Measurements from ENCODE around the gene EIF2B2. TPM values are rescaled to one million over a fixed set of nuclear protein-coding genes. Genes with fewer than 3 reads are reported as not detected.

The EIF2B2 gene
- total and polyA plus RNA-seq, 2 of the 13 experiments (the other 11 are each of a cell fraction or from before 2014, with no cell fraction given) = 54.4 to 78.6 TPM

DNA sequence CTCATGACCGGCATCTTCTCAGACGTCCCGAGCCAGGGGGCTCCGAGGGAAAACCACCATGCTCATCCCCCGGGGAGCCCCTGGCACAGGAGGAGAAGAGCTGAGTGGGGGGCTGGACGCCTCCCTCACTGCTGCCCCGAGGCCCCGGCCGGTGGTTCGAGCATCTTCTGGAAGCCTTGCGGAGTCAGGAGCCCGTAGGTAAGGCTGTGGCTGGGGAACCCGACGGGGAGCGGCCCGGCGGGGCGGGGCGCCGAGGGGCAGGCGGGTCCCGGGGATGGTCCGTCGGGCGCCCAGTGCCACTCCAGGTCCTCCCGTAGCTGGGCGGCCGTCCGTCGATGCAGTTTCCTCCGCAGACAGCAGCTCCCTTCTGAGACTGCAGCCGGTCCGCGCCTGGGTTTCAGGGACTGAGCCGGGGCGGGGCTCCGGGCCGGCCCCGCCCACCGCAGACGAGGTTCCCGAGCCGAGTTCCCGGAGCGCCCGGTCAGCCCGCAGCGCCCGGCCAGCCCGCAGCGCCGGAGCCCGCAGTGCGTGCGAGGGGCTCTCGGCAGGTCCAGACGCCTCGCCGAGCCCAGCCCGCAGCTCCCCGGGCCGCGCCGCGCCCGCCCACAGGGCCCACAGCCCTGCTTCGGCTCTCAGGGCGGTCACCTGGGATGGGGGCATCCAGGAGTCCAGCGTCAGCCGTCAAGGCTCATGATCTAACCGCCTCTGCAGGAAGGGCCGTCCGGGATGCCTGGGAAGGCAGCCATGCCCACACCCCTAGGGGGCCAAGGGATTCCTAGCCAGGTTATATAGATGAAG is 47.3 kb upstream of the EIF2B2 start, which contains the start of gene PGF (continued):
- TF ChIP-seq, protein P1, sequence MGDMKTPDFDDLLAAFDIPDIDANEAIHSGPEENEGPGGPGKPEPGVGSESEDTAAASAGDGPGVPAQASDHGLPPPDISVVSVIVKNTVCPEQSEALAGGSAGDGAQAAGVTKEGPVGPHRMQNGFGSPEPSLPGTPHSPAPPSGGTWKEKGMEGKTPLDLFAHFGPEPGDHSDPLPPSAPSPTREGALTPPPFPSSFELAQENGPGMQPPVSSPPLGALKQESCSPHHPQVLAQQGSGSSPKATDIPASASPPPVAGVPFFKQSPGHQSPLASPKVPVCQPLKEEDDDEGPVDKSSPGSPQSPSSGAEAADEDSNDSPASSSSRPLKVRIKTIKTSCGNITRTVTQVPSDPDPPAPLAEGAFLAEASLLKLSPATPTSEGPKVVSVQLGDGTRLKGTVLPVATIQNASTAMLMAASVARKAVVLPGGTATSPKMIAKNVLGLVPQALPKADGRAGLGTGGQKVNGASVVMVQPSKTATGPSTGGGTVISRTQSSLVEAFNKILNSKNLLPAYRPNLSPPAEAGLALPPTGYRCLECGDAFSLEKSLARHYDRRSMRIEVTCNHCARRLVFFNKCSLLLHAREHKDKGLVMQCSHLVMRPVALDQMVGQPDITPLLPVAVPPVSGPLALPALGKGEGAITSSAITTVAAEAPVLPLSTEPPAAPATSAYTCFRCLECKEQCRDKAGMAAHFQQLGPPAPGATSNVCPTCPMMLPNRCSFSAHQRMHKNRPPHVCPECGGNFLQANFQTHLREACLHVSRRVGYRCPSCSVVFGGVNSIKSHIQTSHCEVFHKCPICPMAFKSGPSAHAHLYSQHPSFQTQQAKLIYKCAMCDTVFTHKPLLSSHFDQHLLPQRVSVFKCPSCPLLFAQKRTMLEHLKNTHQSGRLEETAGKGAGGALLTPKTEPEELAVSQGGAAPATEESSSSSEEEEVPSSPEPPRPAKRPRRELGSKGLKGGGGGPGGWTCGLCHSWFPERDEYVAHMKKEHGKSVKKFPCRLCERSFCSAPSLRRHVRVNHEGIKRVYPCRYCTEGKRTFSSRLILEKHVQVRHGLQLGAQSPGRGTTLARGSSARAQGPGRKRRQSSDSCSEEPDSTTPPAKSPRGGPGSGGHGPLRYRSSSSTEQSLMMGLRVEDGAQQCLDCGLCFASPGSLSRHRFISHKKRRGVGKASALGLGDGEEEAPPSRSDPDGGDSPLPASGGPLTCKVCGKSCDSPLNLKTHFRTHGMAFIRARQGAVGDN (CRISPR knock-in tag; IDR thresholded peaks at IDR 0.05) = peak; percentile 5
- TF ChIP-seq, protein P2, sequence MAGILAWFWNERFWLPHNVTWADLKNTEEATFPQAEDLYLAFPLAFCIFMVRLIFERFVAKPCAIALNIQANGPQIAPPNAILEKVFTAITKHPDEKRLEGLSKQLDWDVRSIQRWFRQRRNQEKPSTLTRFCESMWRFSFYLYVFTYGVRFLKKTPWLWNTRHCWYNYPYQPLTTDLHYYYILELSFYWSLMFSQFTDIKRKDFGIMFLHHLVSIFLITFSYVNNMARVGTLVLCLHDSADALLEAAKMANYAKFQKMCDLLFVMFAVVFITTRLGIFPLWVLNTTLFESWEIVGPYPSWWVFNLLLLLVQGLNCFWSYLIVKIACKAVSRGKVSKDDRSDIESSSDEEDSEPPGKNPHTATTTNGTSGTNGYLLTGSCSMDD (CRISPR knock-in tag; IDR thresholded peaks at IDR 0.05) = no peak
- TF ChIP-seq SP5 (CRISPR knock-in tag; IDR thresholded peaks at IDR 0.05; ENCODE audit: borderline replicate concordance, low read depth) (peak; percentile 56; the same call in 1 of the 2 replicates), ETV5 (CRISPR knock-in tag; IDR thresholded peaks at IDR 0.05; ENCODE audit: borderline replicate concordance) (no peak; the same call in 1 of the 2 replicates), ZSCAN12 (CRISPR knock-in tag; IDR thresholded peaks at IDR 0.05) (peak; percentile 66; the same call in 1 of the 2 replicates), NR3C1 (CRISPR knock-in tag; IDR thresholded peaks at IDR 0.05) (no peak), ZNF607 (CRISPR knock-in tag; IDR thresholded peaks at IDR 0.05; ENCODE audit: borderline replicate concordance) (peak; percentile 87), YEATS4 (CRISPR knock-in tag; IDR thresholded peaks at IDR 0.05; ENCODE audit: borderline replicate concordance) (peak; percentile 24; the same call in 1 of the 2 replicates), ZNF431 (CRISPR knock-in tag; IDR thresholded peaks at IDR 0.05; ENCODE audit: borderline replicate concordance, low read depth) (peak; percentile 22; the same call in 1 of the 2 replicates), ZMYM4 (CRISPR knock-in tag; IDR thresholded peaks at IDR 0.05) (0 out of 2 replicates have a peak, but pooled peaks have one; percentile 9), SIN3A (IDR thresholded peaks at IDR 0.05; ENCODE audit: borderline replicate concordance, low read depth, low read length) (peak; percentile 75; the same call in 1 of the 2 replicates), ZNF709 (CRISPR knock-in tag; IDR thresholded peaks at IDR 0.05) (no peak), ZNF850 (CRISPR knock-in tag; conservative IDR thresholded peaks at IDR 0.05) (no peak), CCDC6 (CRISPR knock-in tag; IDR thresholded peaks at IDR 0.05) (0 out of 2 replicates have a peak, but pooled peaks have one; percentile 20), ZNF329 (CRISPR knock-in tag; IDR thresholded peaks at IDR 0.05; ENCODE audit: low read depth) (no peak), HNRNPL (IDR thresholded peaks at IDR 0.05; ENCODE audit: low read depth, low read length) (0 out of 2 replicates have a peak, but pooled peaks have one; percentile 10), KAT8 (CRISPR knock-in tag; IDR thresholded peaks at IDR 0.05) (peak; percentile 33; the same call in 1 of the 2 replicates), POLR2AphosphoS5 (IDR thresholded peaks at IDR 0.05; ENCODE audit: low read depth, low read length) (peak; percentile 88)
- TF ChIP-seq, protein P3, sequence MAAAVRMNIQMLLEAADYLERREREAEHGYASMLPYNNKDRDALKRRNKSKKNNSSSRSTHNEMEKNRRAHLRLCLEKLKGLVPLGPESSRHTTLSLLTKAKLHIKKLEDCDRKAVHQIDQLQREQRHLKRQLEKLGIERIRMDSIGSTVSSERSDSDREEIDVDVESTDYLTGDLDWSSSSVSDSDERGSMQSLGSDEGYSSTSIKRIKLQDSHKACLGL (CRISPR knock-in tag; IDR thresholded peaks at IDR 0.05) = peak; percentile 44; the same call in 1 of the 2 replicates
- TF ChIP-seq, protein P4, sequence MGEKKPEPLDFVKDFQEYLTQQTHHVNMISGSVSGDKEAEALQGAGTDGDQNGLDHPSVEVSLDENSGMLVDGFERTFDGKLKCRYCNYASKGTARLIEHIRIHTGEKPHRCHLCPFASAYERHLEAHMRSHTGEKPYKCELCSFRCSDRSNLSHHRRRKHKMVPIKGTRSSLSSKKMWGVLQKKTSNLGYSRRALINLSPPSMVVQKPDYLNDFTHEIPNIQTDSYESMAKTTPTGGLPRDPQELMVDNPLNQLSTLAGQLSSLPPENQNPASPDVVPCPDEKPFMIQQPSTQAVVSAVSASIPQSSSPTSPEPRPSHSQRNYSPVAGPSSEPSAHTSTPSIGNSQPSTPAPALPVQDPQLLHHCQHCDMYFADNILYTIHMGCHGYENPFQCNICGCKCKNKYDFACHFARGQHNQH (CRISPR knock-in tag; IDR thresholded peaks at IDR 0.05) = 0 out of 2 replicates have a peak, but pooled peaks have one; percentile 30
- TF ChIP-seq, protein P5, sequence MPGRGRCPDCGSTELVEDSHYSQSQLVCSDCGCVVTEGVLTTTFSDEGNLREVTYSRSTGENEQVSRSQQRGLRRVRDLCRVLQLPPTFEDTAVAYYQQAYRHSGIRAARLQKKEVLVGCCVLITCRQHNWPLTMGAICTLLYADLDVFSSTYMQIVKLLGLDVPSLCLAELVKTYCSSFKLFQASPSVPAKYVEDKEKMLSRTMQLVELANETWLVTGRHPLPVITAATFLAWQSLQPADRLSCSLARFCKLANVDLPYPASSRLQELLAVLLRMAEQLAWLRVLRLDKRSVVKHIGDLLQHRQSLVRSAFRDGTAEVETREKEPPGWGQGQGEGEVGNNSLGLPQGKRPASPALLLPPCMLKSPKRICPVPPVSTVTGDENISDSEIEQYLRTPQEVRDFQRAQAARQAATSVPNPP (CRISPR knock-in tag; IDR thresholded peaks at IDR 0.05) = 0 out of 2 replicates have a peak, but pooled peaks have one; percentile 25

Data from HepG2 (cell line).